BLaER1 treated with 17β-estradiol and CSF1 and Interleukin-3, amounts not matched to agents 10 nM and 100 nM (cell line): ENCODE measurements around the gene CDC25B.
A peak's percentile ranks its signal among the peaks of the same experiment; 100 is the strongest.

Experiments used
- H3K27ac ChIP-seq, 11 experiments: shearing (Covaris generic); formaldehyde crosslinking; 2 replicates each; pipeline ENCODE4 v1.8.1; 2022
- H3K27me3 ChIP-seq, 11 experiments: shearing (Covaris generic); formaldehyde crosslinking; 2 replicates each; pipeline ENCODE4 v1.8.1; 2022
- H3K36me3 ChIP-seq, 11 experiments: shearing (Covaris generic); formaldehyde crosslinking; 2 replicates each; pipeline ENCODE4 v1.8.1; 2022
- H3K4me1 ChIP-seq, 10 experiments: shearing (Covaris generic); formaldehyde crosslinking; 2 replicates each; pipeline ENCODE4 v1.8.1; 2022
- H3K4me2 ChIP-seq, 11 experiments: shearing (Covaris generic); formaldehyde crosslinking; 2 replicates each; pipeline ENCODE4 v1.8.1; 2022
- H3K4me3 ChIP-seq, 10 experiments: shearing (Covaris generic); formaldehyde crosslinking; 2 replicates each; pipeline ENCODE4 v1.8.1; 2022
- H3K9ac ChIP-seq, 11 experiments: shearing (Covaris generic); formaldehyde crosslinking; 2 replicates each; pipeline ENCODE4 v1.8.1; 2022
- H3K9me3 ChIP-seq, 11 experiments: shearing (Covaris generic); formaldehyde crosslinking; replicated peaks in 1 of 11; 2 replicates each; pipeline ENCODE4 v1.8.1; 2022
- H4K20me1 ChIP-seq, 11 experiments: shearing (Covaris generic); formaldehyde crosslinking; 2 replicates each; pipeline ENCODE4 v1.8.1; 2022
- Cebpa-rat ChIP-seq, 11 experiments: shearing (Covaris generic); IDR thresholded peaks; 2 replicates each; pipeline ENCODE4 v1.8.1; 2022

The CDC25B gene

GRCh38 chr20:3808544-3808943 lies 12.4 kb downstream of the CDC25B start:
- Histone ChIP-seq H3K9ac (peak overlapping the region in 2 of 11 experiments; percentile 48 to 57; a peak in 3 of 22 replicates), H3K4me2 (peak overlapping the region in 6 of 11 experiments; percentile 73 to 93 (median 82); a peak in 10 of 22 replicates), H3K36me3 (peaks cover 22 to 32% (median 26%) of the 10 kb centered on the region in 11 experiments), H3K27ac (peak overlapping the region in 6 of 11 experiments; percentile 64 to 84 (median 73); a peak in 9 of 22 replicates), H3K27me3 (no peaks in the 10 kb centered on the region), H3K4me3 (no peak overlapping the region), H4K20me1 (no peaks in the 10 kb centered on the region), H3K4me1 (peaks cover 40 to 95% (median 74%) of the 10 kb centered on the region in 10 experiments), H3K9me3 (no peaks in the 10 kb centered on the region)
- no peak for TF ChIP-seq Cebpa-rat (IDR thresholded peaks at IDR 0.05)

GRCh38 chr20:3811467-3812258 lies 15.6 kb downstream of the CDC25B start:
- Histone ChIP-seq H3K4me2 (peak overlapping the region; percentile 56 to 86 (median 73)), H3K27ac (peak overlapping the region; percentile 58 to 79 (median 68); a peak in 20 of 22 replicates), H4K20me1 (no peaks in the 10 kb centered on the region), H3K9ac (peak overlapping the region; percentile 37 to 66 (median 59); a peak in 20 of 22 replicates), H3K4me1 (peaks cover 39 to 70% (median 56%) of the 10 kb centered on the region in 10 experiments), H3K4me3 (peak overlapping the region in 5 of 10 experiments; percentile 4 to 34 (median 32); a peak in 6 of 20 replicates), H3K9me3 (no peaks in the 10 kb centered on the region), H3K36me3 (peaks cover 0 to 2% (median 0%) of the 10 kb centered on the region in 11 experiments; a peak in 3 of 22 replicates), H3K27me3 (no peaks in the 10 kb centered on the region)
- TF ChIP-seq Cebpa-rat (IDR thresholded peaks at IDR 0.05), result peak; percentile 71 to 90 (median 81); a peak in 21 of 22 replicates

- H3K9ac ChIP-seq, result peak overlapping the region in 10 of 11 experiments; percentile 37 to 66 (median 58); a peak in 14 of 22 replicates
- H4K20me1 ChIP-seq, result no peaks in the 10 kb centered on the region
- H3K9me3 ChIP-seq, result no peaks in the 10 kb centered on the region
- H3K27me3 ChIP-seq, result no peaks in the 10 kb centered on the region
- H3K4me3 ChIP-seq, result no peak overlapping the region
- H3K4me2 ChIP-seq, result peak overlapping the region; percentile 56 to 86 (median 73)
- no peaks in the 10 kb centered on the region for H3K36me3 ChIP-seq
- no peak for TF ChIP-seq Cebpa-rat (IDR thresholded peaks at IDR 0.05)
- H3K4me1 ChIP-seq, result peaks cover 34 to 64% (median 51%) of the 10 kb centered on the region in 10 experiments
- H3K27ac ChIP-seq, result peak overlapping the region; percentile 24 to 79 (median 68); a peak in 20 of 22 replicates
Observed at GRCh38 chr20:3812259-3812681, 16.2 kb downstream of the CDC25B start.

GRCh38 chr20:3812975-3813847 lies 17.1 kb downstream of the CDC25B start:
- Histone ChIP-seq H3K4me3 (no peak overlapping the region), H3K36me3 (no peaks in the 10 kb centered on the region), H3K27ac (peak overlapping the region in 1 of 11 experiments; percentile 70; a peak in 2 of 22 replicates), H3K4me2 (peak overlapping the region in 5 of 11 experiments; percentile 32 to 86 (median 77); a peak in 10 of 22 replicates), H3K9me3 (no peaks in the 10 kb centered on the region), H3K9ac (no peak overlapping the region), H3K4me1 (peaks cover 30 to 62% (median 48%) of the 10 kb centered on the region in 10 experiments), H4K20me1 (no peaks in the 10 kb centered on the region), H3K27me3 (no peaks in the 10 kb centered on the region)
- no peak for TF ChIP-seq Cebpa-rat (IDR thresholded peaks at IDR 0.05)

GRCh38 chr20:3813848-3814581 lies 17.9 kb downstream of the CDC25B start:
- H3K4me2 ChIP-seq, result peak overlapping the region in 3 of 11 experiments; percentile 32 to 86 (median 77); a peak in 3 of 22 replicates
- no peak for TF ChIP-seq Cebpa-rat (IDR thresholded peaks at IDR 0.05)
- H4K20me1 ChIP-seq, result no peaks in the 10 kb centered on the region
- no peaks in the 10 kb centered on the region for H3K27me3 ChIP-seq
- no peaks in the 10 kb centered on the region for H3K9me3 ChIP-seq
- no peak overlapping the region for H3K4me3 ChIP-seq
- peaks cover 36 to 62% (median 54%) of the 10 kb centered on the region in 10 experiments for H3K4me1 ChIP-seq
- H3K36me3 ChIP-seq, result no peaks in the 10 kb centered on the region
- no peak overlapping the region for H3K9ac ChIP-seq
- H3K27ac ChIP-seq, result no peak overlapping the region

GRCh38 chr20:3814928-3815495 lies 18.9 kb downstream of the CDC25B start:
- Histone ChIP-seq H3K4me3 (no peak overlapping the region), H3K9me3 (no peaks in the 10 kb centered on the region), H3K4me1 (peaks cover 45 to 66% (median 62%) of the 10 kb centered on the region in 10 experiments), H3K27ac (no peak overlapping the region), H4K20me1 (no peaks in the 10 kb centered on the region), H3K9ac (no peak overlapping the region), H3K4me2 (no peak overlapping the region), H3K36me3 (no peaks in the 10 kb centered on the region), H3K27me3 (no peaks in the 10 kb centered on the region)
- no peak for TF ChIP-seq Cebpa-rat (IDR thresholded peaks at IDR 0.05)

GRCh38 chr20:3815703-3816315 lies 19.7 kb downstream of the CDC25B start:
- H3K36me3 ChIP-seq, result no peaks in the 10 kb centered on the region
- no peaks in the 10 kb centered on the region for H3K27me3 ChIP-seq
- peak overlapping the region in 7 of 11 experiments; percentile 4 to 48 (median 28); a peak in 8 of 22 replicates for H3K4me2 ChIP-seq
- H4K20me1 ChIP-seq, result no peaks in the 10 kb centered on the region
- no peak overlapping the region for H3K27ac ChIP-seq
- no peaks in the 10 kb centered on the region for H3K9me3 ChIP-seq
- peaks cover 45 to 62% (median 56%) of the 10 kb centered on the region in 10 experiments for H3K4me1 ChIP-seq
- H3K9ac ChIP-seq, result peak overlapping the region in 1 of 11 experiments; percentile 44; a peak in 1 of 22 replicates
- no peak overlapping the region for H3K4me3 ChIP-seq
- TF ChIP-seq Cebpa-rat (IDR thresholded peaks at IDR 0.05), result no peak
